ENCODE data around the gene STXBP5.
"Not testable (repeated sequence)": the region's sequence is repeated elsewhere in the genome, so short reads cannot be mapped to it uniquely, and the experiment has no call there.

The STXBP5 gene

GRCh38 chr6:147304016-147304415 is 99.8 kb downstream of the STXBP5 start:
- no peak for DNase-seq

DNA sequence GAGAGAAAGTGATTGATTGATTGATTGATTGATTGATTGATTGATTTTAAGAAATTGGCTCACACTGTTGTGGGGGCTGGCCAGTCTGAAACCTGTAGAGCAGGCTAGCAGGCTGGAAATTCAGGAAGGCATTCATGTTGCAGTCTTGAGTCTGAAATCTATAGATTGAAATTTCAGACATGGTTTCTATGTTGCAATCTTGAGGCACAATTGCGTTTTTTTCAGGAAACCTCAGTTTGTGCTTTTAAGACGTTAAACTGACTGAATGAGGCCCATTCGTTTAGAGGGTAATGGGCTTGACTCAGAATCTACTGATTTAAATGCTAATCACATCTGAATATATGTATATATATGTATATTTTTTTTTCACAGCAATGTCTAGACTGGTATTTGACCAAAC is 106.3 kb downstream of the STXBP5 start:
- DNase-seq = no peak

DNA sequence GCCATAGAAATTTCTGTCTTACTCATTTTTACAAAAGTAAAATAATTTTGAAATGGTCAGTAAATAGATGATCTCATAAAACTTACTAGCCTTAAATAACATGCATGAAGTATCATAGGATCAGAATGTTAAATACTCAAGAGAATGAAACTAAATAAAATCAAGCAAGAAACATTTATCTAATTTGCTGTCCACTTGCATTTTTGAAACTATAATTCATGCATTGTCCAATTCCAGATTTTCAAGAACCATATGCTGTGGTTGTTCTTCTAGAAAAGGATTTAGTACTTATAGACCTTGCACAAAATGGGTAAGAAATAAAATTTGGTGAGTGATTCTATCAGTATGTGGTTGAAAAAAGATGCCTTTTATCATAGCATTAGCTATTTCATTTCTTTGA is 107.0 kb downstream of the STXBP5 start:
- DNase-seq = no peak

DNA sequence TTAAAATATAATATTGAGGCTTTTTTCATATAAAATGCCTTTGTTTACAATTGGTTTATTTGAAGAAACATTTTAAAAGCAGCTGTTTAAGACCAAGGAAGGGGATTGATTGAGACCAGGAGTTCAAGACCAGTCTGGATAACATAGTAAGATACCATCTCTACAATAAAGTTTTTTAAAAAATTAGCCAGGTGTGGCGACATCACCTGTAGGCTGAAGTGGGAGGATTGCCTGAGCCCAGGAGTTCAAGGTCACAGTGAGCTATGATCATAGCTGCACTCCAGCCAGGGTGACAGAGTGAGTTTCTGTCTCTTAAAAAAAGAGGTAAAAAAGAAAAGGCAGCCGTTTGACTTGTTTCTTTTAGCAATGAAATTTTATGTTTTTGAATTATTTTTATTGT is 117.0 kb downstream of the STXBP5 start:
- no peak for DNase-seq

GRCh38 chr6:147322299-147323162 is 118.3 kb downstream of the STXBP5 start:
- no peak for DNase-seq

- DNase-seq = no peak
These were observed 121.3 kb downstream of the STXBP5 start for GRCh38 chr6:147325557-147325956.

DNA sequence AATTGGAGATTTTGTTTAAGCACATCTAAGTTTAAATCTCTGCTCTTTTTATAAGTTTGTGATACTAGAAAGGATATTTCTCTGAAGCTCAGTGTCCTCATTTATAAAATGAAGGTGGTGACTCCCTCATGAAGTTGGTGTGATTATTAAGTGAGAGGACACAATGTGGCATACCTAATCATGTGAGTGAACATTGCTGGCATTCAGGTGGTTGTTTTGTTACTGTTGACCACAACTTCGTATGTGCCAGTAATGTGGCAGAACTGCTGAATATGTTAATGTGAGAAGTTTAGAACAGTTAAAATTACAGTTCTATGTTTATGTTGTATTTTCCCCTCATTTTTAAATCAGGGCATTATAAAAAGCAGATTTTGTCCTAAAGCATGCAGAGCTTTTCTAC is 127.2 kb downstream of the STXBP5 start:
- DNase-seq = no peak

DNA sequence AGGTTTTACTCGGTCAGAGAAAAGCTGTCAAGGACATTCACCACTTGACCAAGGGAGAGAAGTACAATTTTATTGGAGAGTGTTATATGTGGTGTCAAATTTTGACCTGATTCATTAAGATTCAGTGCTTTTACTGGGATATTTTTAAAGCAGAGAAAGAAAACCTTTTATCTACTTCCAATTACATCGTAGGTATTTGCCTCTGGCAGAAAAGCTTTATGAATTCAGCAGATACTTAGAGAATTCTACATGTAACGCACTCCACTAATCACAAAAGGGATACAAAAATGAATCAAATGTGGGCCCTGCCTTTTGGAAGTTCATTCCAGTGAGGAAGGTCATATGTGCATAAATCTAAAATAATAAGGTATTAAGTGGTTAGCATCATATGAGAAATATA is 133.7 kb downstream of the STXBP5 start:
- no peak for DNase-seq

DNA sequence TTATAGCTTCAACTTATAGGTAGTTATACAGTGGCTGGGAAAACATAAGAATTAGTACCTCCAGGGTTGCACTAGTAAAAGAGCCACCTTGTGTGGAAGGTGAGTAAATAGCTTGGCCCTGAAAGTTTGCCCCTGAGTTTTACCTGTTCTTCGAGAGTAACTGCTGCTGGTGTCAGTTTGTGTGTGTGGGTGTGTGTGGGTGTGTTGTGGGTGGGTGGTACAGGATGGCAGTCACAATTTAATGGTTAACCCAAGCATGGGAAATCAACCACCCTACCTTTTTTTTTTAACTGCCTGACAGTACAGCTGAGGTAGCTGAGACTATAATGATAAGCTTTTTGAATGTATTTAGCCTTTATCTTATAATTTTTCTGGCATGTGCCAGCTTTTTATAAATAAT is 137.3 kb downstream of the STXBP5 start:
- DNase-seq = no peak

- DNase-seq = no peak
These were observed 141.7 kb downstream of the STXBP5 start for GRCh38 chr6:147345902-147346301.

GRCh38 chr6:147347179-147347881 is 143.1 kb downstream of the STXBP5 start:
- no peak for DNase-seq

DNA sequence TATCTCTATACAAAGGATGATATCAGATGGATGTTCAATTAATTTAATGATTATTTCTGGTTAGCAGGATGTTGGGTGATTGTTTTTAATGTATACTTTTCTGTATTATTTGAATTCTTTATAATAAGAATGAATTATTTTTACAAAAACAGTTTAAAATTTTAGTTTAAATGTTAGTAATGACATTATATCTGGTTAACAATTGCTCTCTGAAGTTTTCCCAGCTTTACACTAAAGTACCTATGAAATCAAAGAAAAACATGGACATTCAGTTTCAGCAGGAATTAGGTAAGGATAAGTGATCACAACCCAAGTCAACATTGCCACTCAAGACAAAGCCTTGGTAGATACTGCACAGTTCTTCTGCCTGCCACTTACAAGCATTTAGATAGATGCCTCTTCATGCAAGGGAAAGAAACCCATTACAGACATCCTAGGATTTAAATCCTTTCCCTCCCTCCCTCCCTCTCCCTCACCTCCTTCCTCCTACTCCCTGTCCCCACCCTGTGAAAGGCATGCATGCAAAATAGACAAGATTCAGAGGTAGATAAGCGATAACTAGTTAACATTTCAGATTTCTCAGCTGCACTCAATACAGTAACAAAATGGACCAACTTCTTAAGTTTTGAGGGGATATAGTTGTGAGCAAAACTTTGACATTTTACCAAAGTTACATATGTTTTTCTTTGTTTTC is 143.8 kb downstream of the STXBP5 start:
- no peak for DNase-seq

DNA sequence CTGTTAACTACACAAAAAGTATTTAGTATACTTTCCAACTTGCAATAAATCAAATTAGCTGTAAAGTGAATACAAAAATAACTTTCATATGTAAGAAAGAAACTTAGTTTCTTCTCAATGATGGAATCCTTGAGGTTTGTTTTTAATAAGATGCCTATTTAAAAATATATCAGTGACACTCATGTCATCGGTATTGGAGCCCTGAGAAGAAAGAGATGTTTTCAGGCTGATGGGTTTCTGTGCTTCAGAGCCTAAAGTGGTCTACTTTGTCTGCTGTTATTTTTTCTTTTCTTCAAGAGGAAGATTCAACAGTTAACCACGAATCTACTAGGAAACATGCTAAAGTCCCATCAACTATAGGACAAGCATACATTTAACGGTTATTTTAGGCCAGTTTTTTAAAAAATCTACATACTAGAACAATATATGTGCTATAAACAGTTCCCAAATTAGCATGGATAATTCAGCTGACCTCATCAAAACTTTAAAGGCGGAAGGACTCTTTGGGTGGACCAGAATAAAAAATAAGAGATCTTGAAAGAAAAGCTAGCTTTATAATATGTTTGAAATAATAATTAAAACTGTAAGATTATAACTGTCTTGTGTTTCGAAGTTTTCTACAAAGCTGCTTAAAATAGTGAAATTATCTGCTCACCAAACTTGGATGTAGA is 157.2 kb downstream of the STXBP5 start:
- DNase-seq = no peak

GRCh38 chr6:147366290-147366689 is 162.1 kb downstream of the STXBP5 start:
- no peak for DNase-seq

DNA sequence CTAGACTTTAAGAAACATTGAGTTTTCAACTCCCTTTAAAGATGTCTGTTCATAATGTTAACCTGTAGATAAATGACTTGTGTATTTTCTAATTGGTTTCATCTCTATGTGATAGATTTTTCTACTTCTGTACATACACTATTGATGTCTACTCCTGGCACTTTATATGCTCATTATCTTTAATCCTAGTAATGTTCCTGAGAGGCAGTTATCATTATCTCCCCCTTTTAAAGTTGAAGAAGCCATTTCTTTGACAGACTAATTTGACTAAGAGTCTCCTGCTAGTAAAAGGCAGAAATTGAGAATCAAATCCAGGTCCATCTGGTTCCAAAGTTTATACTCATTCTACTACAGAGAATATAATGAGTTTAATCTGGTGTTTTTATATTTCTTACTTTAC is 167.1 kb downstream of the STXBP5 start:
- DNase-seq = no peak

DNA sequence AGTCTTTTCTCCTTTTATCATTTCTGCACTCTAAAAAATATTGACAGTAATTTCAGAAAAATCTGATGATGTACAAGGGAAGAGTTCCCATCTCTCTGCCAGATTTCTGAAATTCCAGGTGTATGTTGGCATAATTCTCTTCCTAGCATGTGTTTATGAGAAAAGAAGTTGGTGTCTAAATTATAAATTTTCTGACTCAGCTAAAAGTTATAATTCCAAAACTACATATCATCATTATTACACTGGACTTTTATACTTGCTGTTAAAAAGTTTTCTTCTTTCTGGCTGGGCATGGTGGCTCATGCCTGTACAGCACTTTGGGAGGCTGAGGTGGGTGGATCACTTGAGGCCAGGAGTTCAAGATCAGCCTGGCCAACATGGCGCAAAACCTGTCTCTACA is 168.6 kb downstream of the STXBP5 start:
- no peak for DNase-seq

- DNase-seq = no peak
These were observed 174.6 kb downstream of the STXBP5 start for GRCh38 chr6:147378819-147379218.

DNA sequence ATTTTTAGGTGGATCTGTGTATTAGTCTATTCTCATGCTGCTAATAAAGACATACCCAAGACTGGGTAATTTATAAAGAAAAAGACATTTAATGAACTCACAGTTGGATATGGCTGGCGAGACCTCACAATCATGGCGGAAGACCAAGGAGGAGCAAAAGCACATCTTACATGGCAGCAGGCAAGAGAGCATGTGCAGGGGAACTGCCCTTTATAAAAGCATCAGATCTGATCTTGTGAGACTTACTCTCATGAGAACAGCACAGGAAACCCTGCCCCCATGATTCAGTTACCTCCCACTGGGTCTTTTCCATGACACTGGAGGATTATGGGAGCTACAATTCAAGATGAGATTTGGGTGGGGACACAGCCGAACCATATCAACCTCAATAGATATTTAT is 176.6 kb downstream of the STXBP5 start:
- DNase-seq = not testable (repeated sequence)

- DNase-seq = peak; percentile 12
These were observed 177.5 kb downstream of the STXBP5 start for GRCh38 chr6:147381712-147382111.

DNA sequence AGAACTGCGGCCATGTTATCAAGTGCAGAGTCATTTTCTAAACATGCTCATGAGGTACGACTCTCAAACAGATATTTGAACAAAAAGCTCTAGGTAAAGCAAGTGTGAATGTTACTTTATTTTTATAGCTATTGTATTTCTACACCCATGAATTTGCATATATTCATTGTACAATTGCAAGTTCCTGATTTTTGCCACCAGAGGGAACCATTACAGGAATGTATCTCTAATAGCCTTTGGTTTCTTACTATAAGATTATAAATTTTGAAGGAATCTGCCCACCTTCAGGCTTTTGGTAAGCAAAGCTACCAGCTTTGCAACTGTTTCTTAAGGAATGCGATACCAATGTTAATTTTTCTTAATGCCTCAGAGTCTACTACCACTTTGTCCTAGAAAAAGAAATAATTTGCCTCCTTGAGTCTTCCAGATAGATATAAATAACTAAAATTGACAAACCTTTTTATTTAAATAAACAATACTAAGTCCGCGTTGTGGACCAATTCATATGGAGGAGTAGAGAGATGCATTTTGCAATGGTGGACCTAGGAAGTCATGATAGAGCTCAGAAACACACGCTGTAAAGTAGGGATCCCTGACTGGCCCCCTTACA is 178.8 kb downstream of the STXBP5 start:
- DNase-seq = no peak

DNA sequence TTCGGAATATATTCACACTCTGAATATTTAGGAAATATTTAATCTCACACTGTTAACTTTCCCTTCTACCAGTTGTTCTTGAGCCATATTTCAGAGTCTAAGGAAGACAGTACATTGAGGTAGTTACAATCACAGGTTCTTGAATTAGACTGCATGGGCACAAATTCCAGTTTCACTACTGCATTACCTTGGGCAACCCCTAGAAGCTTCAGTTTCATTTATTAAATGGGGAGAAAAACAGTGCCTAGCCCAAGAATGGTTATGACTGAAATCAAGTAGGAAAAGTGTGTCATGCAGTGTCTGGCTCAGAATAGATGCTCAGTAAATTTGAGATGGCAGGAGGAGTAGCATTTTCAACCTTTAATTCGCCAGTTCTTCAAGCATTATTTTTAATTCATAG is 179.8 kb downstream of the STXBP5 start:
- DNase-seq = no peak
